Measurements from ENCODE around the gene MOCOS. TPM values are rescaled to one million over a fixed set of nuclear protein-coding genes. Genes with fewer than 3 reads are reported as not detected.

MOCOS gene
- total and polyA plus RNA-seq, 2 of the 8 experiments (the other 6 are each of a cell fraction or from before 2014, with no cell fraction given), result 4.7 to 5.8 TPM

DNA sequence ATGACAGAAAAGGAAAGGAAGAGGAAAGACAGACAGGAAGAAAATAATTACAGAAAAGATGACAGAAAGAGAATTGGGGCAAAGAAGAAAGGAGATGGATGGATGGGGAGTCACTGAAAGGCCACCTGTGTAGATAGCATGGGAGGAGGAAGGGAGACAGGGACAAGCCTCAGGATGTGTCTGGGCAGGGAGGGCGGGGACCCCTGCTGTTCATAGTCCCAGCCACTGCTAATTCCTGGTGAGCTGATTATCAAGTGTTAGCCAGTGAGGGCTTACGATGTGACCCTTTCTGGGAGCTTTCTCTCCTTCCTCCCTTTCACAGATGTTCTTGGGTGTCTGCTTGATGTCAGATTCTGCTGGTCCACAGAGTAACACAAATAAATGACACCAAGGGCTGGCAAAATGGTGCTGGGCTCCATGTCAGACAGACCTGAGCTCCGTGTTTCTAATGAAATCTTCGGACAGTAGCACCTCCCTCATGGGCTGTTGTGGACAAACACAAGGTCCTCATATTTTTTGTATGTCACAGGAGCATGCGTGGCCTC is 123.8 kb downstream of the MOCOS start (continued):
- TF ChIP-seq, protein P1, sequence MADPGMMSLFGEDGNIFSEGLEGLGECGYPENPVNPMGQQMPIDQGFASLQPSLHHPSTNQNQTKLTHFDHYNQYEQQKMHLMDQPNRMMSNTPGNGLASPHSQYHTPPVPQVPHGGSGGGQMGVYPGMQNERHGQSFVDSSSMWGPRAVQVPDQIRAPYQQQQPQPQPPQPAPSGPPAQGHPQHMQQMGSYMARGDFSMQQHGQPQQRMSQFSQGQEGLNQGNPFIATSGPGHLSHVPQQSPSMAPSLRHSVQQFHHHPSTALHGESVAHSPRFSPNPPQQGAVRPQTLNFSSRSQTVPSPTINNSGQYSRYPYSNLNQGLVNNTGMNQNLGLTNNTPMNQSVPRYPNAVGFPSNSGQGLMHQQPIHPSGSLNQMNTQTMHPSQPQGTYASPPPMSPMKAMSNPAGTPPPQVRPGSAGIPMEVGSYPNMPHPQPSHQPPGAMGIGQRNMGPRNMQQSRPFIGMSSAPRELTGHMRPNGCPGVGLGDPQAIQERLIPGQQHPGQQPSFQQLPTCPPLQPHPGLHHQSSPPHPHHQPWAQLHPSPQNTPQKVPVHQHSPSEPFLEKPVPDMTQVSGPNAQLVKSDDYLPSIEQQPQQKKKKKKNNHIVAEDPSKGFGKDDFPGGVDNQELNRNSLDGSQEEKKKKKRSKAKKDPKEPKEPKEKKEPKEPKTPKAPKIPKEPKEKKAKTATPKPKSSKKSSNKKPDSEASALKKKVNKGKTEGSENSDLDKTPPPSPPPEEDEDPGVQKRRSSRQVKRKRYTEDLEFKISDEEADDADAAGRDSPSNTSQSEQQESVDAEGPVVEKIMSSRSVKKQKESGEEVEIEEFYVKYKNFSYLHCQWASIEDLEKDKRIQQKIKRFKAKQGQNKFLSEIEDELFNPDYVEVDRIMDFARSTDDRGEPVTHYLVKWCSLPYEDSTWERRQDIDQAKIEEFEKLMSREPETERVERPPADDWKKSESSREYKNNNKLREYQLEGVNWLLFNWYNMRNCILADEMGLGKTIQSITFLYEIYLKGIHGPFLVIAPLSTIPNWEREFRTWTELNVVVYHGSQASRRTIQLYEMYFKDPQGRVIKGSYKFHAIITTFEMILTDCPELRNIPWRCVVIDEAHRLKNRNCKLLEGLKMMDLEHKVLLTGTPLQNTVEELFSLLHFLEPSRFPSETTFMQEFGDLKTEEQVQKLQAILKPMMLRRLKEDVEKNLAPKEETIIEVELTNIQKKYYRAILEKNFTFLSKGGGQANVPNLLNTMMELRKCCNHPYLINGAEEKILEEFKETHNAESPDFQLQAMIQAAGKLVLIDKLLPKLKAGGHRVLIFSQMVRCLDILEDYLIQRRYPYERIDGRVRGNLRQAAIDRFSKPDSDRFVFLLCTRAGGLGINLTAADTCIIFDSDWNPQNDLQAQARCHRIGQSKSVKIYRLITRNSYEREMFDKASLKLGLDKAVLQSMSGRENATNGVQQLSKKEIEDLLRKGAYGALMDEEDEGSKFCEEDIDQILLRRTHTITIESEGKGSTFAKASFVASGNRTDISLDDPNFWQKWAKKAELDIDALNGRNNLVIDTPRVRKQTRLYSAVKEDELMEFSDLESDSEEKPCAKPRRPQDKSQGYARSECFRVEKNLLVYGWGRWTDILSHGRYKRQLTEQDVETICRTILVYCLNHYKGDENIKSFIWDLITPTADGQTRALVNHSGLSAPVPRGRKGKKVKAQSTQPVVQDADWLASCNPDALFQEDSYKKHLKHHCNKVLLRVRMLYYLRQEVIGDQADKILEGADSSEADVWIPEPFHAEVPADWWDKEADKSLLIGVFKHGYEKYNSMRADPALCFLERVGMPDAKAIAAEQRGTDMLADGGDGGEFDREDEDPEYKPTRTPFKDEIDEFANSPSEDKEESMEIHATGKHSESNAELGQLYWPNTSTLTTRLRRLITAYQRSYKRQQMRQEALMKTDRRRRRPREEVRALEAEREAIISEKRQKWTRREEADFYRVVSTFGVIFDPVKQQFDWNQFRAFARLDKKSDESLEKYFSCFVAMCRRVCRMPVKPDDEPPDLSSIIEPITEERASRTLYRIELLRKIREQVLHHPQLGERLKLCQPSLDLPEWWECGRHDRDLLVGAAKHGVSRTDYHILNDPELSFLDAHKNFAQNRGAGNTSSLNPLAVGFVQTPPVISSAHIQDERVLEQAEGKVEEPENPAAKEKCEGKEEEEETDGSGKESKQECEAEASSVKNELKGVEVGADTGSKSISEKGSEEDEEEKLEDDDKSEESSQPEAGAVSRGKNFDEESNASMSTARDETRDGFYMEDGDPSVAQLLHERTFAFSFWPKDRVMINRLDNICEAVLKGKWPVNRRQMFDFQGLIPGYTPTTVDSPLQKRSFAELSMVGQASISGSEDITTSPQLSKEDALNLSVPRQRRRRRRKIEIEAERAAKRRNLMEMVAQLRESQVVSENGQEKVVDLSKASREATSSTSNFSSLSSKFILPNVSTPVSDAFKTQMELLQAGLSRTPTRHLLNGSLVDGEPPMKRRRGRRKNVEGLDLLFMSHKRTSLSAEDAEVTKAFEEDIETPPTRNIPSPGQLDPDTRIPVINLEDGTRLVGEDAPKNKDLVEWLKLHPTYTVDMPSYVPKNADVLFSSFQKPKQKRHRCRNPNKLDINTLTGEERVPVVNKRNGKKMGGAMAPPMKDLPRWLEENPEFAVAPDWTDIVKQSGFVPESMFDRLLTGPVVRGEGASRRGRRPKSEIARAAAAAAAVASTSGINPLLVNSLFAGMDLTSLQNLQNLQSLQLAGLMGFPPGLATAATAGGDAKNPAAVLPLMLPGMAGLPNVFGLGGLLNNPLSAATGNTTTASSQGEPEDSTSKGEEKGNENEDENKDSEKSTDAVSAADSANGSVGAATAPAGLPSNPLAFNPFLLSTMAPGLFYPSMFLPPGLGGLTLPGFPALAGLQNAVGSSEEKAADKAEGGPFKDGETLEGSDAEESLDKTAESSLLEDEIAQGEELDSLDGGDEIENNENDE (IDR thresholded peaks at IDR 0.05; ENCODE audit: insufficient replicate concordance, low read length), result no peak
- TF ChIP-seq CEBPB (IDR thresholded peaks at IDR 0.05; ENCODE audit: low read depth, low read length) (no peak), SIRT6 (IDR thresholded peaks at IDR 0.05; ENCODE audit: low read length) (no peak), GTF2F1 (IDR thresholded peaks at IDR 0.05; ENCODE audit: borderline replicate concordance, low read depth, low read length) (no peak)
- TF ChIP-seq, protein P2, sequence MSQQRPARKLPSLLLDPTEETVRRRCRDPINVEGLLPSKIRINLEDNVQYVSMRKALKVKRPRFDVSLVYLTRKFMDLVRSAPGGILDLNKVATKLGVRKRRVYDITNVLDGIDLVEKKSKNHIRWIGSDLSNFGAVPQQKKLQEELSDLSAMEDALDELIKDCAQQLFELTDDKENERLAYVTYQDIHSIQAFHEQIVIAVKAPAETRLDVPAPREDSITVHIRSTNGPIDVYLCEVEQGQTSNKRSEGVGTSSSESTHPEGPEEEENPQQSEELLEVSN (IDR thresholded peaks at IDR 0.05), result no peak
- TF ChIP-seq, protein P3, sequence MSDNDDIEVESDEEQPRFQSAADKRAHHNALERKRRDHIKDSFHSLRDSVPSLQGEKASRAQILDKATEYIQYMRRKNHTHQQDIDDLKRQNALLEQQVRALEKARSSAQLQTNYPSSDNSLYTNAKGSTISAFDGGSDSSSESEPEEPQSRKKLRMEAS (IDR thresholded peaks at IDR 0.05), result no peak

Data from H1 (cell line).